DOHH2 (cell line): ENCODE measurements around the gene HBZ.

Experiments
- EZH2phosphoT487 ChIP-seq: fragments of 200-600 bp; sonication (generic); IDR thresholded peaks from 2 replicates; pipeline ENCODE4 v1.6.1; 2017; ENCODE audit warnings: borderline replicate concordance, mild to moderate bottlenecking, antibody characterized with exemption, low read length, moderate library complexity, mixed read lengths
- TF ChIP-seq, protein P1 (sequence below): fragments of 200-600 bp; sonication (generic); IDR thresholded peaks from one replicate; pipeline ENCODE4 v1.5.1; 2014; ENCODE audit warnings: antibody characterized with exemption, mild to moderate bottlenecking, low read depth, low read length; ENCODE audit not compliant: poor library complexity, severe bottlenecking

DNA sequence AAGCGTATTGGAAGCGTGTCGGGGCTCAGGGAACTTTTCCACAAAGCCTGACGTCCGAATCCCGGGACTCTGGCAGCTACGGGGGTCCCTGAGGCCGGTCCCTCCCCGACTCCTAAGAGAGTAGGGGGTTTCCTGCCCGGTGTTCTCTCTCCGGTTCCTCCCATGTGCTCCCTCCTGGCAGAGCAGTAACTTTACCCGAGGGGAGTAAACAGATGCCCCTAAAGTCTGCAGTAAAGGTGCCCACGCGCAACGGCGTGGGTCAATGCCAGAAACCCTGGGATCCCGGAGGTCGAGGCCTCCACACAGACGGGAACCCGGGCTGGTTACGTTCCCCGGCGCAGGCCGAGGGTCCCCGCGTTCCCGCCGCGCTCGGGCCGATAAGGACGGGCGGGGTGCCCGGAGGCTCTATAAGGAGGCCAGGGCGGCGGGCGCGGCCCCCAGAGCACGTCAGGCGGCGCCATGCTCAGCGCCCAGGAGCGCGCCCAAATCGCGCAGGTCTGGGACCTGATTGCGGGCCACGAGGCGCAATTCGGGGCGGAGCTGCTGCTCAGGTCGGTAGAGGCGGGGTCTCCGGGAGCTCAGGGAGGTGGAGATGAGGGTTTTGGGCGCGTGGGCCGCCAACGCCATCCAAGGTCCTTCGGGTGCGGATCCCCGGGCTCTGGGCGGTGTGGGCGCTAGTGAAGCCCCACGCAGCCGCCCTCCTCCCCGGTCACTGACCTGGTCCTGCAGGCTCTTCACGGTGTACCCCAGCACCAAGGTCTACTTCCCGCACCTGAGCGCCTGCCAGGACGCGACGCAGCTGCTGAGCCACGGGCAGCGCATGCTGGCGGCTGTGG, 13.3 kb downstream of the HBZ start, which contains the start of gene HBM:
- TF ChIP-seq, protein P1, sequence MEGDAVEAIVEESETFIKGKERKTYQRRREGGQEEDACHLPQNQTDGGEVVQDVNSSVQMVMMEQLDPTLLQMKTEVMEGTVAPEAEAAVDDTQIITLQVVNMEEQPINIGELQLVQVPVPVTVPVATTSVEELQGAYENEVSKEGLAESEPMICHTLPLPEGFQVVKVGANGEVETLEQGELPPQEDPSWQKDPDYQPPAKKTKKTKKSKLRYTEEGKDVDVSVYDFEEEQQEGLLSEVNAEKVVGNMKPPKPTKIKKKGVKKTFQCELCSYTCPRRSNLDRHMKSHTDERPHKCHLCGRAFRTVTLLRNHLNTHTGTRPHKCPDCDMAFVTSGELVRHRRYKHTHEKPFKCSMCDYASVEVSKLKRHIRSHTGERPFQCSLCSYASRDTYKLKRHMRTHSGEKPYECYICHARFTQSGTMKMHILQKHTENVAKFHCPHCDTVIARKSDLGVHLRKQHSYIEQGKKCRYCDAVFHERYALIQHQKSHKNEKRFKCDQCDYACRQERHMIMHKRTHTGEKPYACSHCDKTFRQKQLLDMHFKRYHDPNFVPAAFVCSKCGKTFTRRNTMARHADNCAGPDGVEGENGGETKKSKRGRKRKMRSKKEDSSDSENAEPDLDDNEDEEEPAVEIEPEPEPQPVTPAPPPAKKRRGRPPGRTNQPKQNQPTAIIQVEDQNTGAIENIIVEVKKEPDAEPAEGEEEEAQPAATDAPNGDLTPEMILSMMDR, result no peak
- TF ChIP-seq EZH2phosphoT487, result no peak
